AG04449 (cell line): Measurements from ENCODE around the gene STARD3.

Experiments used
- CTCF ChIA-PET: fragments of 350-600 bp; formaldehyde crosslinking; extraction: SDS; loops from one replicate; lab custom pipeline; 2021; ENCODE audit warnings: antibody characterized with exemption; lab: Yijun Ruan, JAX
- POLR2A ChIA-PET: fragments of 400-600, 350-600 bp; formaldehyde crosslinking; extraction: SDS; loops from one replicate; lab custom pipeline; 2020; ENCODE audit warnings: antibody characterized with exemption, inconsistent platforms; lab: Yijun Ruan, JAX
- DNase-seq: peaks from one replicate; pipeline ENCODE4 v3.0.0-alpha.2; 2010; ENCODE audit warnings: low read depth, low spot score
- H3K4me3 ChIP-seq: 2 replicates; pipeline ENCODE4 v1.5.1; 2011; ENCODE audit warnings: low read depth, mild to moderate bottlenecking, control low read depth, low read length
- TF ChIP-seq, protein P1 (sequence below): IDR thresholded peaks from one replicate; pipeline ENCODE4 v1.5.1; 2011; ENCODE audit warnings: mild to moderate bottlenecking, moderate library complexity, low read length, control low read depth, inconsistent platforms; ENCODE audit not compliant: insufficient read depth; ENCODE audit errors: missing control alignments

Gene STARD3

DNA sequence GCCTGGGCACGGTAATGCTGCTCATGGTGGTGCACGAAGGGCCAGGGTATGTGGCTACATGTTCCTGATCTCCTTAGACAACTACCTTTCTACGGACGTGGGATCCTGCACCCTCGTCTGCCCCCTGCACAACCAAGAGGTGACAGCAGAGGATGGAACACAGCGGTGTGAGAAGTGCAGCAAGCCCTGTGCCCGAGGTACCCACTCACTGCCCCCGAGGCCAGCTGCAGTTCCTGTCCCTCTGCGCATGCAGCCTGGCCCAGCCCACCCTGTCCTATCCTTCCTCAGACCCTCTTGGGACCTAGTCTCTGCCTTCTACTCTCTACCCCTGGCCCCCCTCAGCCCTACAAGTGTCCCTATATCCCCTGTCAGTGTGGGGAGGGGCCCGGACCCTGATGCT is 74.9 kb downstream of the STARD3 start:
- POLR2A ChIA-PET: no interaction called here
- H3K4me3 ChIP-seq: no peak overlapping the region
- no peak for DNase-seq
- CTCF ChIA-PET: no interaction called here
- TF ChIP-seq, protein P1, sequence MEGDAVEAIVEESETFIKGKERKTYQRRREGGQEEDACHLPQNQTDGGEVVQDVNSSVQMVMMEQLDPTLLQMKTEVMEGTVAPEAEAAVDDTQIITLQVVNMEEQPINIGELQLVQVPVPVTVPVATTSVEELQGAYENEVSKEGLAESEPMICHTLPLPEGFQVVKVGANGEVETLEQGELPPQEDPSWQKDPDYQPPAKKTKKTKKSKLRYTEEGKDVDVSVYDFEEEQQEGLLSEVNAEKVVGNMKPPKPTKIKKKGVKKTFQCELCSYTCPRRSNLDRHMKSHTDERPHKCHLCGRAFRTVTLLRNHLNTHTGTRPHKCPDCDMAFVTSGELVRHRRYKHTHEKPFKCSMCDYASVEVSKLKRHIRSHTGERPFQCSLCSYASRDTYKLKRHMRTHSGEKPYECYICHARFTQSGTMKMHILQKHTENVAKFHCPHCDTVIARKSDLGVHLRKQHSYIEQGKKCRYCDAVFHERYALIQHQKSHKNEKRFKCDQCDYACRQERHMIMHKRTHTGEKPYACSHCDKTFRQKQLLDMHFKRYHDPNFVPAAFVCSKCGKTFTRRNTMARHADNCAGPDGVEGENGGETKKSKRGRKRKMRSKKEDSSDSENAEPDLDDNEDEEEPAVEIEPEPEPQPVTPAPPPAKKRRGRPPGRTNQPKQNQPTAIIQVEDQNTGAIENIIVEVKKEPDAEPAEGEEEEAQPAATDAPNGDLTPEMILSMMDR: no peak
